Ishikawa (cell line): ENCODE results near the gene GNB1L.

Experiments
- CEBPB ChIP-seq: IDR thresholded peaks from 2 replicates; pipeline ENCODE4 v1.6.1; 2012
- CREB1 ChIP-seq: IDR thresholded peaks from 2 replicates; pipeline ENCODE4 v1.6.1; 2012; ENCODE audit warnings: low read depth
- EGR1 ChIP-seq: IDR thresholded peaks from 2 replicates; pipeline ENCODE4 v1.6.1; 2012
- EP300 ChIP-seq: IDR thresholded peaks from 2 replicates; pipeline ENCODE4 v1.6.1; 2012; ENCODE audit warnings: borderline replicate concordance
- FOXM1 ChIP-seq: IDR thresholded peaks from 2 replicates; pipeline ENCODE4 v1.6.1; 2012; ENCODE audit warnings: low read depth, borderline replicate concordance
- MAX ChIP-seq: IDR thresholded peaks from 2 replicates; pipeline ENCODE4 v1.6.1; 2012
- NFIC ChIP-seq: IDR thresholded peaks from 2 replicates; pipeline ENCODE4 v1.6.1; 2012
- RAD21 ChIP-seq: IDR thresholded peaks from 2 replicates; pipeline ENCODE4 v1.6.1; 2012; ENCODE audit warnings: low read depth
- REST ChIP-seq: IDR thresholded peaks from 2 replicates; pipeline ENCODE4 v1.6.1; 2012; ENCODE audit warnings: low read depth, mild to moderate bottlenecking
- TAF1 ChIP-seq: IDR thresholded peaks from 2 replicates; pipeline ENCODE4 v1.6.1; 2012; ENCODE audit warnings: low read depth, mild to moderate bottlenecking
- TCF12 ChIP-seq: IDR thresholded peaks from 2 replicates; pipeline ENCODE4 v1.6.1; 2012; ENCODE audit warnings: low read depth
- TEAD4 ChIP-seq: IDR thresholded peaks from 2 replicates; pipeline ENCODE4 v1.6.1; 2012
- USF1 ChIP-seq: IDR thresholded peaks from 2 replicates; pipeline ENCODE4 v1.6.1; 2012
- YY1 ChIP-seq: IDR thresholded peaks from 2 replicates; pipeline ENCODE4 v1.6.1; 2012; ENCODE audit warnings: low read depth
- ZBTB7A ChIP-seq: IDR thresholded peaks from 2 replicates; pipeline ENCODE4 v1.6.1; 2012; ENCODE audit warnings: low read depth

GNB1L gene

GRCh38 chr22:19848298-19849224 lies 6.1 kb downstream of the GNB1L start:
- TF ChIP-seq ZBTB7A (no peak), EGR1 (no peak), NFIC (peak; percentile 73), CREB1 (no peak), TEAD4 (0 out of 2 replicates have a peak, but pooled peaks have one; percentile 16), YY1 (no peak), FOXM1 (no peak), TCF12 (peak; percentile 72), REST (no peak), RAD21 (no peak; the same call in 1 of the 2 replicates), CEBPB (no peak), EP300 (0 out of 2 replicates have a peak, but pooled peaks have one; percentile 4), MAX (0 out of 2 replicates have a peak, but pooled peaks have one; percentile 34), USF1 (0 out of 2 replicates have a peak, but pooled peaks have one; percentile 10), TAF1 (no peak)

- TF ChIP-seq USF1, result no peak
- no peak for TF ChIP-seq YY1
- no peak for TF ChIP-seq TCF12
- TF ChIP-seq FOXM1, result no peak
- TF ChIP-seq RAD21, result no peak
- TF ChIP-seq MAX, result no peak
- no peak for TF ChIP-seq CEBPB
- TF ChIP-seq ZBTB7A, result no peak
- TF ChIP-seq TAF1, result no peak
- no peak; the same call in 1 of the 2 replicates for TF ChIP-seq TEAD4
Observed at GRCh38 chr22:19847345-19847632, 7.4 kb downstream of the GNB1L start.

GRCh38 chr22:19846620-19847344 lies 7.9 kb downstream of the GNB1L start:
- TF ChIP-seq NFIC, result no peak
- no peak for TF ChIP-seq EGR1
- TF ChIP-seq TEAD4, result no peak
- TF ChIP-seq YY1, result no peak
- no peak for TF ChIP-seq EP300
- no peak for TF ChIP-seq TCF12
- TF ChIP-seq CREB1, result no peak
- TF ChIP-seq TAF1, result no peak
- no peak for TF ChIP-seq RAD21
- no peak for TF ChIP-seq FOXM1
- TF ChIP-seq REST, result no peak
- TF ChIP-seq ZBTB7A, result no peak
- no peak for TF ChIP-seq USF1
- TF ChIP-seq MAX, result no peak
- no peak for TF ChIP-seq CEBPB

- TF ChIP-seq MAX, result no peak
- TF ChIP-seq EP300, result no peak
- TF ChIP-seq ZBTB7A, result no peak; the same call in 1 of the 2 replicates
- TF ChIP-seq NFIC, result no peak
- no peak for TF ChIP-seq EGR1
- TF ChIP-seq YY1, result no peak
Observed at GRCh38 chr22:19845054-19845722, 9.5 kb downstream of the GNB1L start.
